Caco-2 (cell line): Measurements from ENCODE around the gene KIF22. TPM values are rescaled to one million over a fixed set of nuclear protein-coding genes. Genes with fewer than 3 reads are reported as not detected.
A peak's percentile ranks its signal among the peaks of the same experiment; 100 is the strongest.

ENCODE experiments used
- BruUV-seq: library from RNA; stranded (reverse); fragments of 400-500 nt; replicated peaks from 2 replicates; lab custom pipeline; 2021; lab: Mats Ljungman, UMichigan
- CTCF ChIA-PET: fragments of 300-600 bp; sonication (Branson Sonifier 250); formaldehyde crosslinking; loops from one replicate; lab custom pipeline; 2022; ENCODE audit warnings: antibody characterized with exemption; lab: Charles Lee
- POLR2A ChIA-PET: fragments of 300-600 bp; sonication (Branson Sonifier 250); formaldehyde crosslinking; loops from one replicate; lab custom pipeline; 2022; ENCODE audit warnings: antibody characterized with exemption; lab: Charles Lee
- DNase-seq, 2 experiments: peaks; one replicate each; pipeline versions ENCODE4 v3.0.0 to v3.0.0-alpha.2; 2020 to 2022
- H3K27me3 ChIP-seq: replicated peaks from 2 replicates; pipeline ENCODE4 v1.6.0; 2011; ENCODE audit warnings: low read length; ENCODE audit not compliant: control insufficient read depth, insufficient read depth
- H3K36me3 ChIP-seq: 2 replicates; pipeline ENCODE4 v1.5.1; 2011; ENCODE audit warnings: low read length; ENCODE audit not compliant: control insufficient read depth, insufficient read depth
- H3K4me1 ChIP-seq: fragments of 250-450 bp; sonication (Bioruptor Pico); 2 replicates; pipeline ENCODE4 v1.5.1; 2020; ENCODE audit warnings: mild to moderate bottlenecking
- H3K4me3 ChIP-seq: 2 replicates; pipeline ENCODE4 v1.5.1; 2011; ENCODE audit warnings: low read depth, mild to moderate bottlenecking, control low read depth, low read length
- H3K9me3 ChIP-seq: fragments of 250-450 bp; sonication (Bioruptor Pico); 2 replicates; pipeline ENCODE4 v1.5.1; 2020; ENCODE audit warnings: mild to moderate bottlenecking, moderate library complexity
- H3K27ac Mint-ChIP-seq: one replicate; pipeline ENCODE4 v1.8.0; 2022; ENCODE audit warnings: mixed read lengths; ENCODE audit not compliant: unreplicated experiment
- H3K27me3 Mint-ChIP-seq: one replicate; pipeline ENCODE4 v1.8.0; 2022; ENCODE audit warnings: mixed read lengths; ENCODE audit not compliant: insufficient read depth, unreplicated experiment
- H3K36me3 Mint-ChIP-seq: one replicate; pipeline ENCODE4 v1.8.0; 2022; ENCODE audit warnings: mild to moderate bottlenecking, mixed read lengths; ENCODE audit not compliant: insufficient read depth, unreplicated experiment
- H3K4me1 Mint-ChIP-seq: one replicate; pipeline ENCODE4 v1.8.0; 2022; ENCODE audit warnings: low read depth, mixed read lengths; ENCODE audit not compliant: unreplicated experiment
- H3K4me3 Mint-ChIP-seq: one replicate; pipeline ENCODE4 v1.8.0; 2022; ENCODE audit warnings: mild to moderate bottlenecking, moderate library complexity, mixed read lengths; ENCODE audit not compliant: unreplicated experiment
- H3K9me3 Mint-ChIP-seq: one replicate; pipeline ENCODE4 v1.8.0; 2022; ENCODE audit warnings: mixed read lengths; ENCODE audit not compliant: unreplicated experiment
- intact Hi-C: fragments of 100-400 bp; cut with micrococcal nuclease; formaldehyde crosslinking; loops from one replicate; pipeline ENCODE4 v1.10.0; 2022; ENCODE audit not compliant: unreplicated experiment
- total RNA-seq: library from RNA; stranded (reverse); gene quantifications from 2 replicates; pipeline ENCODE4 v1.2.3, GENCODE V29; 2022
- TF ChIP-seq, protein P1 (sequence below), 2 experiments: fragments of 200-600 bp in 1 of 2; IDR thresholded peaks; 1 replicate in 1 of 2; 2 replicates in 1 of 2; pipeline versions ENCODE4 v1.5.1 to v1.8.0; 2011 to 2022; ENCODE audit warnings: antibody characterized with exemption in 1 of 2, control low read depth in 1 of 2, inconsistent platforms in 1 of 2, low read depth in 1 of 2, low read length in 1 of 2, mild to moderate bottlenecking in 1 of 2, moderate library complexity in 1 of 2; ENCODE audit not compliant: insufficient read depth in 1 of 2, severe bottlenecking in 1 of 2, unreplicated experiment in 1 of 2

The KIF22 gene
- total RNA-seq, 1 experiment from 2014 or later = 152 TPM

DNA sequence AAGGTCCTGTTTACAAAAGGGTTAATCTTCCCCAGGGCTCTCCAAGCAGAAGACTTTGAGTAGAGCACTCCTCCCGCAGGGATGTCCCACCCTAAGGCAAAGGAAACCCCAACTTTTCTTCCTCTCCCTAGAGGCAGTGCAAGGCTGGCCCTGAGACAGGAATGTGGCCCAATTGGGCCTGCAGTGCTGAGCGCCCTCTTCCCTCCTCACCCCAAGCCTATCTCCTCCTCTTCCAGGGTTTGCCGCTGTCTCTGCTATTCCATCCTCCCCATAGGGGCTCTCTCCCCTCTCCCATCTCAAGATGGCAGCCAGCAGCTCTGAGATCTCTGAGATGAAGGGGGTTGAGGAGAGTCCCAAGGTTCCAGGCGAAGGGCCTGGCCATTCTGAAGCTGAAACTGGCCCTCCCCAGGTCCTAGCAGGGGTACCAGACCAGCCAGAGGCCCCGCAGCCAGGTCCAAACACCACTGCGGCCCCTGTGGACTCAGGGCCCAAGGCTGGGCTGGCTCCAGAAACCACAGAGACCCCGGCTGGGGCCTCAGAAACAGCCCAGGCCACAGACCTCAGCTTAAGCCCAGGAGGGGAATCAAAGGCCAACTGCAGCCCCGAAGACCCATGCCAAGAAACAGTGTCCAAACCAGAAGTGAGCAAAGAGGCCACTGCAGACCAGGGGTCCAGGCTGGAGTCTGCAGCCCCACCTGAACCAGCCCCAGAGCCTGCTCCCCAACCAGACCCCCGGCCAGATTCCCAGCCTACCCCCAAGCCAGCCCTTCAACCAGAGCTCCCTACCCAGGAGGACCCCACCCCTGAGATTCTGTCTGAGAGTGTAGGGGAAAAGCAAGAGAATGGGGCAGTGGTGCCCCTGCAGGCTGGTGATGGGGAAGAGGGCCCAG lies 22.4 kb downstream of the KIF22 start:
- Mint-ChIP-seq H3K9me3 (no peaks in the 10 kb centered on the region), H3K27ac (peak overlapping the region; percentile 93), H3K4me3 (peak overlapping the region; percentile 94), H3K36me3 (peaks cover 64% of the 10 kb centered on the region), H3K4me1 (peaks cover 37% of the 10 kb centered on the region), H3K27me3 (no peaks in the 10 kb centered on the region)
- Histone ChIP-seq H3K4me1 (peaks cover 27% of the 10 kb centered on the region), H3K27me3 (no peaks in the 10 kb centered on the region), H3K4me3 (peak overlapping the region; percentile 73), H3K9me3 (no peaks in the 10 kb centered on the region), H3K36me3 (peaks cover 6% of the 10 kb centered on the region; the same call in 1 of the 2 replicates)
- TF ChIP-seq, protein P1, sequence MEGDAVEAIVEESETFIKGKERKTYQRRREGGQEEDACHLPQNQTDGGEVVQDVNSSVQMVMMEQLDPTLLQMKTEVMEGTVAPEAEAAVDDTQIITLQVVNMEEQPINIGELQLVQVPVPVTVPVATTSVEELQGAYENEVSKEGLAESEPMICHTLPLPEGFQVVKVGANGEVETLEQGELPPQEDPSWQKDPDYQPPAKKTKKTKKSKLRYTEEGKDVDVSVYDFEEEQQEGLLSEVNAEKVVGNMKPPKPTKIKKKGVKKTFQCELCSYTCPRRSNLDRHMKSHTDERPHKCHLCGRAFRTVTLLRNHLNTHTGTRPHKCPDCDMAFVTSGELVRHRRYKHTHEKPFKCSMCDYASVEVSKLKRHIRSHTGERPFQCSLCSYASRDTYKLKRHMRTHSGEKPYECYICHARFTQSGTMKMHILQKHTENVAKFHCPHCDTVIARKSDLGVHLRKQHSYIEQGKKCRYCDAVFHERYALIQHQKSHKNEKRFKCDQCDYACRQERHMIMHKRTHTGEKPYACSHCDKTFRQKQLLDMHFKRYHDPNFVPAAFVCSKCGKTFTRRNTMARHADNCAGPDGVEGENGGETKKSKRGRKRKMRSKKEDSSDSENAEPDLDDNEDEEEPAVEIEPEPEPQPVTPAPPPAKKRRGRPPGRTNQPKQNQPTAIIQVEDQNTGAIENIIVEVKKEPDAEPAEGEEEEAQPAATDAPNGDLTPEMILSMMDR (IDR thresholded peaks at IDR 0.05; ENCODE audit: insufficient read depth in 1 of 2, low read depth in 1 of 2, low read length in 1 of 2, severe bottlenecking in 1 of 2, unreplicated experiment in 1 of 2) = no peak
- intact Hi-C loops = loop anchor here (10.0 kb wide), 1 partner anchor 182 kb away; the partner anchor contains the start of genes HIRIP3 and INO80E
- no peak for DNase-seq
- ChIA-PET POLR2A (no interaction called here), CTCF (no interaction called here)
- no TSS peak for BruUV-seq

DNA sequence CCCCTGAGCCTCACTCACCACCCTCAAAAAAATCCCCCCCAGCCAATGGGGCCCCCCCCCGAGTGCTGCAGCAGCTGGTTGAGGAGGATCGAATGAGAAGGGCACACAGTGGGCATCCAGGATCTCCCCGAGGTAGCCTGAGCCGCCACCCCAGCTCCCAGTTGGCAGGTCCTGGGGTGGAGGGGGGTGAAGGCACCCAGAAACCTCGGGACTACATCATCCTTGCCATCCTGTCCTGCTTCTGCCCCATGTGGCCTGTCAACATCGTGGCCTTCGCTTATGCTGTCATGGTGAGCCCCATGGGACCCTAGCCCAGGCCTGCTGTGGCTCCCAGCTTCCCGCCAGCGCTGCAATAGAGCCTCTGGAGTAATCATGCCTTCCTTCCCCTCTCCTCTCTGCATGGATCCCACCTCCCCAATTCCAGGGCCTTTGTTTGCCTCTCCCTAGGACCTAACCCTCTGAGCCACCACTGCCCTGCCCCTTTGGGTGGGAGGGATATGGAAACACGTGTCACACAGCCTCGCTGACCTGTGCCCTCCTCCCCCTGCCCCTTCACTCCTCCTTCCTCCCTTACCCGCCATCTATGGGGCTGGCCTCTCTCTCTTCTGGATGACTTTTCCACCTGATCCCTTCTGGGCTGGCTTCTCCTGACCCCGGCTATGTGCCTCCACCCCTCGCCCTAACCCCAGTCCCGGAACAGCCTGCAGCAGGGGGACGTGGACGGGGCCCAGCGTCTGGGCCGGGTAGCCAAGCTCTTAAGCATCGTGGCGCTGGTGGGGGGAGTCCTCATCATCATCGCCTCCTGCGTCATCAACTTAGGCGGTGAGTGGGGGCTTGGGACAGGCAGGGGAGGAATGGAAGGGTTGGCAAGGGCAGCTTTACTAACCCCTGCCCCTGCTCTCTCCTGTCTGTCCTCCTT lies 23.4 kb downstream of the KIF22 start:
- H3K27me3 Mint-ChIP-seq = no peaks in the 10 kb centered on the region
- H3K4me3 Mint-ChIP-seq = peak overlapping the region; percentile 46
- ChIA-PET POLR2A (no interaction called here), CTCF (no interaction called here)
- Histone ChIP-seq H3K4me1 (peaks cover 21% of the 10 kb centered on the region), H3K27me3 (no peaks in the 10 kb centered on the region), H3K9me3 (no peaks in the 10 kb centered on the region), H3K4me3 (no peak overlapping the region), H3K36me3 (peaks cover 4% of the 10 kb centered on the region)
- H3K9me3 Mint-ChIP-seq = no peaks in the 10 kb centered on the region
- H3K4me1 Mint-ChIP-seq = peaks cover 37% of the 10 kb centered on the region
- intact Hi-C loops = loop anchor here (10.0 kb wide), 1 partner anchor 181 kb away; the partner anchor contains the start of genes HIRIP3 and INO80E
- H3K27ac Mint-ChIP-seq = no peak overlapping the region
- TF ChIP-seq, protein P1 (IDR thresholded peaks at IDR 0.05; ENCODE audit: insufficient read depth in 1 of 2, low read depth in 1 of 2, low read length in 1 of 2, severe bottlenecking in 1 of 2, unreplicated experiment in 1 of 2) = no peak
- DNase-seq = no peak
- peaks cover 64% of the 10 kb centered on the region for H3K36me3 Mint-ChIP-seq
- no TSS peak for BruUV-seq

DNA sequence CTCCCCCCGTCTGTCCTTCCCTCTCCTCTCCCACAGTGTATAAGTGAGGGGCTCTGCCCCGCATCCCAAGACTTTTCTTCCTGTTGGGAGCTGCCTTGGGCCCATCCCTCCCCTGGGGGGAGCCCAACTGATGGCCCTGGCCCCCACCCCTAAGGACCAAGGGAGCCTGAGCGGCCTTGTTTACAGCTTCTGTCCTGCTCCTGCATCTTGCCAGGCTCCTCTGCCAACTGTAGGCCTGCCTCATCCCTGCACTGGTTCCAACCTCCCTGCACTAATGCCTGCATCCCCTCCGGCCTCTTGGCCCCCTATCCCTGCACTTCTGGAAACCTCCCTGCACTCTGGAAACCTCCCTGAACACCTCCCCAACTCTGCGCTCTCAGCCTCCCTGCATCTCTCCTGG lies 24.0 kb downstream of the KIF22 start:
- H3K9me3 ChIP-seq = no peaks in the 10 kb centered on the region
- H3K36me3 ChIP-seq = no peaks in the 10 kb centered on the region; the same call in 1 of the 2 replicates
- POLR2A ChIA-PET = no interaction called here
- H3K27me3 Mint-ChIP-seq = no peaks in the 10 kb centered on the region
- no peak overlapping the region for H3K27ac Mint-ChIP-seq
- peaks cover 43% of the 10 kb centered on the region for H3K4me1 Mint-ChIP-seq
- no peaks in the 10 kb centered on the region for H3K27me3 ChIP-seq
- DNase-seq = no peak
- intact Hi-C loops = loop anchor here (10.0 kb wide), 1 partner anchor 180 kb away; the partner anchor contains the start of genes HIRIP3 and INO80E
- CTCF ChIA-PET = no interaction called here
- no TSS peak for BruUV-seq
- peaks cover 19% of the 10 kb centered on the region for H3K4me1 ChIP-seq
- no peaks in the 10 kb centered on the region for H3K9me3 Mint-ChIP-seq
- TF ChIP-seq, protein P1 (IDR thresholded peaks at IDR 0.05; ENCODE audit: insufficient read depth in 1 of 2, low read depth in 1 of 2, low read length in 1 of 2, severe bottlenecking in 1 of 2, unreplicated experiment in 1 of 2) = no peak
- peaks cover 68% of the 10 kb centered on the region for H3K36me3 Mint-ChIP-seq
- peak overlapping the region; percentile 69; the same call in 1 of the 2 replicates for H3K4me3 ChIP-seq
- no peak overlapping the region for H3K4me3 Mint-ChIP-seq
